Caco-2 (cell line): Measurements from ENCODE around the gene LIMCH1. TPM values are rescaled to one million over a fixed set of nuclear protein-coding genes. Genes with fewer than 3 reads are reported as not detected.

Source experiments
- BruUV-seq: library from RNA; stranded (reverse); fragments of 400-500 nt; replicated peaks from 2 replicates; lab custom pipeline; 2021; lab: Mats Ljungman, UMichigan
- CTCF ChIA-PET: fragments of 300-600 bp; sonication (Branson Sonifier 250); formaldehyde crosslinking; loops from one replicate; lab custom pipeline; 2022; ENCODE audit warnings: antibody characterized with exemption; lab: Charles Lee
- POLR2A ChIA-PET: fragments of 300-600 bp; sonication (Branson Sonifier 250); formaldehyde crosslinking; loops from one replicate; lab custom pipeline; 2022; ENCODE audit warnings: antibody characterized with exemption; lab: Charles Lee
- DNase-seq, 2 experiments: peaks; one replicate each; pipeline versions ENCODE4 v3.0.0 to v3.0.0-alpha.2; 2020 to 2022
- H3K27me3 ChIP-seq: replicated peaks from 2 replicates; pipeline ENCODE4 v1.6.0; 2011; ENCODE audit warnings: low read length; ENCODE audit not compliant: control insufficient read depth, insufficient read depth
- H3K36me3 ChIP-seq: 2 replicates; pipeline ENCODE4 v1.5.1; 2011; ENCODE audit warnings: low read length; ENCODE audit not compliant: control insufficient read depth, insufficient read depth
- H3K4me1 ChIP-seq: fragments of 250-450 bp; sonication (Bioruptor Pico); 2 replicates; pipeline ENCODE4 v1.5.1; 2020; ENCODE audit warnings: mild to moderate bottlenecking
- H3K4me3 ChIP-seq: 2 replicates; pipeline ENCODE4 v1.5.1; 2011; ENCODE audit warnings: low read depth, mild to moderate bottlenecking, control low read depth, low read length
- H3K9me3 ChIP-seq: fragments of 250-450 bp; sonication (Bioruptor Pico); 2 replicates; pipeline ENCODE4 v1.5.1; 2020; ENCODE audit warnings: mild to moderate bottlenecking, moderate library complexity
- H3K27ac Mint-ChIP-seq: one replicate; pipeline ENCODE4 v1.8.0; 2022; ENCODE audit warnings: mixed read lengths; ENCODE audit not compliant: unreplicated experiment
- H3K27me3 Mint-ChIP-seq: one replicate; pipeline ENCODE4 v1.8.0; 2022; ENCODE audit warnings: mixed read lengths; ENCODE audit not compliant: insufficient read depth, unreplicated experiment
- H3K36me3 Mint-ChIP-seq: one replicate; pipeline ENCODE4 v1.8.0; 2022; ENCODE audit warnings: mild to moderate bottlenecking, mixed read lengths; ENCODE audit not compliant: insufficient read depth, unreplicated experiment
- H3K4me1 Mint-ChIP-seq: one replicate; pipeline ENCODE4 v1.8.0; 2022; ENCODE audit warnings: low read depth, mixed read lengths; ENCODE audit not compliant: unreplicated experiment
- H3K4me3 Mint-ChIP-seq: one replicate; pipeline ENCODE4 v1.8.0; 2022; ENCODE audit warnings: mild to moderate bottlenecking, moderate library complexity, mixed read lengths; ENCODE audit not compliant: unreplicated experiment
- H3K9me3 Mint-ChIP-seq: one replicate; pipeline ENCODE4 v1.8.0; 2022; ENCODE audit warnings: mixed read lengths; ENCODE audit not compliant: unreplicated experiment
- CTCF ChIP-seq, 2 experiments: fragments of 200-600 bp in 1 of 2; IDR thresholded peaks; 1 replicate in 1 of 2; 2 replicates in 1 of 2; pipeline versions ENCODE4 v1.5.1 to v1.8.0; 2011 to 2022; ENCODE audit warnings: antibody characterized with exemption in 1 of 2, control low read depth in 1 of 2, inconsistent platforms in 1 of 2, low read depth in 1 of 2, low read length in 1 of 2, mild to moderate bottlenecking in 1 of 2, moderate library complexity in 1 of 2; ENCODE audit not compliant: insufficient read depth in 1 of 2, severe bottlenecking in 1 of 2, unreplicated experiment in 1 of 2
- intact Hi-C: fragments of 100-400 bp; cut with micrococcal nuclease; formaldehyde crosslinking; loops from one replicate; pipeline ENCODE4 v1.10.0; 2022; ENCODE audit not compliant: unreplicated experiment
- total RNA-seq: library from RNA; stranded (reverse); gene quantifications from 2 replicates; pipeline ENCODE4 v1.2.3, GENCODE V29; 2022

The LIMCH1 gene
- total RNA-seq, 1 experiment from 2014 or later: 8.4 TPM

DNA sequence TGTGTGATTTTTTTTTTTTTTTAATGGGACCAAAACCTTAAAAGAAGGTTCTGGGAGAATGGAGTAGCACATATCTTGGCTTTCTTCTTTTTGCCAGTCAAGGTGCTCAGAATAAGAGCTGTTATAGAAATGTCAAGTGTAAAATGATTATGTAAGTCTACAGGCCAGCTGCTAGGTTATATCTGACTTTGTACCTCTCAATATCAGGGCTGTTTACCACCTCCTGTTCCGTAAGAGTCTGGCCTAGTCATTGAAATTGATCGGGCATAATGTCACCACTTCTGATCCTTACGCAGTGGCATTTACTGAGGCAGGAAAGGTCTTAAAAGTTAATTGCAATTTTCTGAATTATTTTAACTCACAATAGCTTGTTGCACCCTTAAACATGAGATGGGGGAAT lies 41.1 kb downstream of the LIMCH1 start:
- ChIA-PET CTCF (no interaction called here), POLR2A (no interaction called here)
- no TSS peak for BruUV-seq
- no peak overlapping the region for H3K27ac Mint-ChIP-seq
- H3K4me1 Mint-ChIP-seq: no peaks in the 10 kb centered on the region
- no peak for DNase-seq
- no peaks in the 10 kb centered on the region for H3K4me1 ChIP-seq
- TF ChIP-seq CTCF (IDR thresholded peaks at IDR 0.05; ENCODE audit: insufficient read depth in 1 of 2, low read depth in 1 of 2, low read length in 1 of 2, severe bottlenecking in 1 of 2, unreplicated experiment in 1 of 2): no peak
- no peak overlapping the region for H3K4me3 ChIP-seq
- H3K9me3 Mint-ChIP-seq: peaks cover 8% of the 10 kb centered on the region
- no peaks in the 10 kb centered on the region for H3K36me3 ChIP-seq
- intact Hi-C loops: no loop called here
- no peaks in the 10 kb centered on the region for H3K27me3 Mint-ChIP-seq
- no peaks in the 10 kb centered on the region for H3K9me3 ChIP-seq
- H3K36me3 Mint-ChIP-seq: no peaks in the 10 kb centered on the region
- no peak overlapping the region for H3K4me3 Mint-ChIP-seq
- H3K27me3 ChIP-seq: no peaks in the 10 kb centered on the region

- ChIA-PET POLR2A (no interaction called here), CTCF (no interaction called here)
- no peak overlapping the region for H3K4me3 ChIP-seq
- BruUV-seq: no TSS peak
- no peaks in the 10 kb centered on the region for H3K36me3 ChIP-seq
- H3K4me1 ChIP-seq: no peaks in the 10 kb centered on the region
- no peak for TF ChIP-seq CTCF (IDR thresholded peaks at IDR 0.05; ENCODE audit: insufficient read depth in 1 of 2, low read depth in 1 of 2, low read length in 1 of 2, severe bottlenecking in 1 of 2, unreplicated experiment in 1 of 2)
- Mint-ChIP-seq H3K36me3 (no peaks in the 10 kb centered on the region), H3K9me3 (peaks cover 13% of the 10 kb centered on the region), H3K4me1 (no peaks in the 10 kb centered on the region), H3K27ac (no peak overlapping the region), H3K27me3 (no peaks in the 10 kb centered on the region), H3K4me3 (no peak overlapping the region)
- no peak for DNase-seq
- intact Hi-C loops: no loop called here
- no peaks in the 10 kb centered on the region for H3K27me3 ChIP-seq
- H3K9me3 ChIP-seq: no peaks in the 10 kb centered on the region
These were observed 41.6 kb downstream of the LIMCH1 start for GRCh38 chr4:41579526-41579925.

DNA sequence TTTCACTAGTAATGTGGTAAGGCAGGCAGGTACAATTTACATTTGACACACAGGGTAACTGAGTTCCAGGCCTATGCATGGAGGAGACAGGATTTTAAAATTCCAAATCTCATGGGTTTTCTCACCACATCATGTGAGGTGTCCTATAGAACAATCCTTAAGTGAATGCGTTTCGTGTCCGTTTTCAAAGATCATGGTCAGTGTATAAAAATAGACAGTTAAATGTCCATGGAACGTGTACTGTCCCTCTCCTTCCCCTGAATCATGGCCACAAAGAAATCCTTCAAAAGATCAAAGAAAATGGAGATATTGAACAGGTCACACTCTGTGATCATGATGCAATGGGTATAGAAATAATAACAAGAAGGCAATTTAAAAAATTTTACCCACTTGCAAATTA lies 42.0 kb downstream of the LIMCH1 start:
- H3K36me3 ChIP-seq: no peaks in the 10 kb centered on the region
- no peaks in the 10 kb centered on the region for H3K4me1 Mint-ChIP-seq
- no peak for DNase-seq
- ChIA-PET POLR2A (no interaction called here), CTCF (no interaction called here)
- no peaks in the 10 kb centered on the region for H3K36me3 Mint-ChIP-seq
- BruUV-seq: no TSS peak
- no peak overlapping the region for H3K4me3 ChIP-seq
- H3K4me1 ChIP-seq: no peaks in the 10 kb centered on the region
- no peaks in the 10 kb centered on the region for H3K9me3 ChIP-seq
- no peak for TF ChIP-seq CTCF (IDR thresholded peaks at IDR 0.05; ENCODE audit: insufficient read depth in 1 of 2, low read depth in 1 of 2, low read length in 1 of 2, severe bottlenecking in 1 of 2, unreplicated experiment in 1 of 2)
- peaks cover 18% of the 10 kb centered on the region for H3K9me3 Mint-ChIP-seq
- H3K27ac Mint-ChIP-seq: no peak overlapping the region
- intact Hi-C loops: no loop called here
- H3K27me3 Mint-ChIP-seq: no peaks in the 10 kb centered on the region
- no peak overlapping the region for H3K4me3 Mint-ChIP-seq
- no peaks in the 10 kb centered on the region for H3K27me3 ChIP-seq
